ENCODE data around the gene ARHGAP26. TPM values are rescaled to one million over a fixed set of nuclear protein-coding genes. Genes with fewer than 3 reads are reported as not detected.

Gene ARHGAP26
- polyA plus RNA-seq, 4 donors: 7.6 to 31.7 (median 11.5) TPM

GRCh38 chr5:142837081-142837725 is 67.0 kb downstream of the ARHGAP26 start:
- Histone ChIP-seq H3K36me3 (ENCODE audit: control insufficient read depth in 3 of 3, insufficient read depth in 2 of 3, low read depth in 1 of 3, low read length in 3 of 3) (peaks cover 0 to 3% (median 0%) of the 10 kb centered on the region in 3 donors), H3K4me1 (ENCODE audit: control insufficient read depth in 3 of 3, insufficient read depth in 2 of 3, low read depth in 1 of 3, low read length in 2 of 3) (peaks cover 5 to 22% (median 14%) of the 10 kb centered on the region in 3 donors), H3K27me3 (ENCODE audit: control insufficient read depth in 3 of 3, insufficient read depth in 3 of 3, low read length in 3 of 3) (no peaks in the 10 kb centered on the region), H3K9me3 (ENCODE audit: control insufficient read depth in 2 of 2, insufficient read depth in 1 of 2, low read depth in 1 of 2, low read length in 1 of 2) (no peaks in the 10 kb centered on the region), H3K27ac (ENCODE audit: low read depth in 1 of 3, low read length in 2 of 3) (peak overlapping the region in 1 of 3 donors; percentile 8), H3K4me3 (ENCODE audit: low read depth in 1 of 3, low read length in 3 of 3) (no peak overlapping the region)
- 80 to 84% (median 81%) methylated on average over 8 of the region's 8 CpGs for WGBS, 3 donors
- DNase-seq (no peak), FAIRE-seq (no peak)

- DNase-seq (no peak), FAIRE-seq (no peak)
- Histone ChIP-seq H3K4me3 (ENCODE audit: low read depth in 1 of 3, low read length in 3 of 3) (no peak overlapping the region), H3K27me3 (ENCODE audit: control insufficient read depth in 3 of 3, insufficient read depth in 3 of 3, low read length in 3 of 3) (no peaks in the 10 kb centered on the region), H3K9me3 (ENCODE audit: control insufficient read depth in 2 of 2, insufficient read depth in 1 of 2, low read depth in 1 of 2, low read length in 1 of 2) (no peaks in the 10 kb centered on the region), H3K36me3 (ENCODE audit: control insufficient read depth in 3 of 3, insufficient read depth in 2 of 3, low read depth in 1 of 3, low read length in 3 of 3) (peaks cover 0 to 3% (median 0%) of the 10 kb centered on the region in 3 donors), H3K27ac (ENCODE audit: low read depth in 1 of 3, low read length in 2 of 3) (no peak overlapping the region), H3K4me1 (ENCODE audit: control insufficient read depth in 3 of 3, insufficient read depth in 2 of 3, low read depth in 1 of 3, low read length in 2 of 3) (peaks cover 2 to 13% (median 8%) of the 10 kb centered on the region in 3 donors)
- WGBS, 3 donors: 74 to 77% (median 76%) methylated on average over 5 of the region's 5 CpGs
Measured at GRCh38 chr5:142838845-142839244, 68.7 kb downstream of the ARHGAP26 start.

- no peak overlapping the region for H3K4me3 ChIP-seq (ENCODE audit: low read depth in 1 of 3, low read length in 3 of 3)
- FAIRE-seq: no peak
- WGBS, 3 donors: 61 to 66% (median 61%) methylated on average over 6 of the region's 6 CpGs
- no peaks in the 10 kb centered on the region for H3K9me3 ChIP-seq (ENCODE audit: control insufficient read depth in 2 of 2, insufficient read depth in 1 of 2, low read depth in 1 of 2, low read length in 1 of 2)
- H3K27me3 ChIP-seq (ENCODE audit: control insufficient read depth in 3 of 3, insufficient read depth in 3 of 3, low read length in 3 of 3): no peaks in the 10 kb centered on the region
- peaks cover 0 to 4% (median 0%) of the 10 kb centered on the region in 3 donors for H3K36me3 ChIP-seq (ENCODE audit: control insufficient read depth in 3 of 3, insufficient read depth in 2 of 3, low read depth in 1 of 3, low read length in 3 of 3)
- H3K4me1 ChIP-seq (ENCODE audit: control insufficient read depth in 3 of 3, insufficient read depth in 2 of 3, low read depth in 1 of 3, low read length in 2 of 3): peaks cover 1 to 11% (median 3%) of the 10 kb centered on the region in 3 donors
- no peak for DNase-seq
- peak overlapping the region in 1 of 3 donors; percentile 47 for H3K27ac ChIP-seq (ENCODE audit: low read depth in 1 of 3, low read length in 2 of 3)
Measured at GRCh38 chr5:142839711-142840346, 69.7 kb downstream of the ARHGAP26 start.

- no peak overlapping the region for H3K4me3 ChIP-seq (ENCODE audit: low read depth in 1 of 3, low read length in 3 of 3)
- DNase-seq (no peak), FAIRE-seq (no peak)
- H3K36me3 ChIP-seq (ENCODE audit: control insufficient read depth in 3 of 3, insufficient read depth in 2 of 3, low read depth in 1 of 3, low read length in 3 of 3): peaks cover 0 to 5% (median 0%) of the 10 kb centered on the region in 3 donors
- peaks cover 4 to 18% (median 5%) of the 10 kb centered on the region in 3 donors for H3K4me1 ChIP-seq (ENCODE audit: control insufficient read depth in 3 of 3, insufficient read depth in 2 of 3, low read depth in 1 of 3, low read length in 2 of 3)
- peak overlapping the region in 1 of 3 donors; percentile 30 for H3K27ac ChIP-seq (ENCODE audit: low read depth in 1 of 3, low read length in 2 of 3)
- no peaks in the 10 kb centered on the region for H3K9me3 ChIP-seq (ENCODE audit: control insufficient read depth in 2 of 2, insufficient read depth in 1 of 2, low read depth in 1 of 2, low read length in 1 of 2)
- 84 to 95% (median 94%) methylated on average over 2 of the region's 2 CpGs for WGBS, 3 donors
- no peaks in the 10 kb centered on the region for H3K27me3 ChIP-seq (ENCODE audit: control insufficient read depth in 3 of 3, insufficient read depth in 3 of 3, low read length in 3 of 3)
Measured at GRCh38 chr5:142840575-142840974, 70.4 kb downstream of the ARHGAP26 start.

GRCh38 chr5:142841511-142842265 is 71.5 kb downstream of the ARHGAP26 start:
- Histone ChIP-seq H3K27me3 (ENCODE audit: control insufficient read depth in 3 of 3, insufficient read depth in 3 of 3, low read length in 3 of 3) (no peaks in the 10 kb centered on the region), H3K36me3 (ENCODE audit: control insufficient read depth in 3 of 3, insufficient read depth in 2 of 3, low read depth in 1 of 3, low read length in 3 of 3) (peaks cover 0 to 5% (median 0%) of the 10 kb centered on the region in 3 donors), H3K4me1 (ENCODE audit: control insufficient read depth in 3 of 3, insufficient read depth in 2 of 3, low read depth in 1 of 3, low read length in 2 of 3) (peaks cover 5 to 27% (median 14%) of the 10 kb centered on the region in 3 donors), H3K9me3 (ENCODE audit: control insufficient read depth in 2 of 2, insufficient read depth in 1 of 2, low read depth in 1 of 2, low read length in 1 of 2) (no peaks in the 10 kb centered on the region), H3K4me3 (ENCODE audit: low read depth in 1 of 3, low read length in 3 of 3) (no peak overlapping the region), H3K27ac (ENCODE audit: low read depth in 1 of 3, low read length in 2 of 3) (no peak overlapping the region)
- DNase-seq (no peak), FAIRE-seq (no peak)
- WGBS, 3 donors: 74 to 92% (median 92%) methylated on average over 6 of the region's 6 CpGs

GRCh38 chr5:142842994-142843905 is 73.1 kb downstream of the ARHGAP26 start:
- Histone ChIP-seq H3K36me3 (ENCODE audit: control insufficient read depth in 3 of 3, insufficient read depth in 2 of 3, low read depth in 1 of 3, low read length in 3 of 3) (peaks cover 0 to 5% (median 0%) of the 10 kb centered on the region in 3 donors), H3K27me3 (ENCODE audit: control insufficient read depth in 3 of 3, insufficient read depth in 3 of 3, low read length in 3 of 3) (no peaks in the 10 kb centered on the region), H3K27ac (ENCODE audit: low read depth in 1 of 3, low read length in 2 of 3) (no peak overlapping the region), H3K4me1 (ENCODE audit: control insufficient read depth in 3 of 3, insufficient read depth in 2 of 3, low read depth in 1 of 3, low read length in 2 of 3) (peaks cover 5 to 21% (median 14%) of the 10 kb centered on the region in 3 donors), H3K4me3 (ENCODE audit: low read depth in 1 of 3, low read length in 3 of 3) (no peak overlapping the region), H3K9me3 (ENCODE audit: control insufficient read depth in 2 of 2, insufficient read depth in 1 of 2, low read depth in 1 of 2, low read length in 1 of 2) (no peaks in the 10 kb centered on the region)
- 49 to 63% (median 58%) methylated on average over 6 of the region's 6 CpGs for WGBS, 3 donors
- FAIRE-seq (no peak), DNase-seq (no peak)

GRCh38 chr5:142844866-142845265 is 74.7 kb downstream of the ARHGAP26 start:
- H3K4me1 ChIP-seq (ENCODE audit: control insufficient read depth in 3 of 3, insufficient read depth in 2 of 3, low read depth in 1 of 3, low read length in 2 of 3): peaks cover 7 to 20% (median 14%) of the 10 kb centered on the region in 3 donors

More at GRCh38 chr5:142844866-142845265, 74.7 kb downstream of the ARHGAP26 start:
- H3K27me3 ChIP-seq (ENCODE audit: control insufficient read depth in 3 of 3, insufficient read depth in 3 of 3, low read length in 3 of 3): no peaks in the 10 kb centered on the region
- peaks cover 0 to 5% (median 0%) of the 10 kb centered on the region in 3 donors for H3K36me3 ChIP-seq (ENCODE audit: control insufficient read depth in 3 of 3, insufficient read depth in 2 of 3, low read depth in 1 of 3, low read length in 3 of 3)
- H3K4me3 ChIP-seq (ENCODE audit: low read depth in 1 of 3, low read length in 3 of 3): no peak overlapping the region
- WGBS, 3 donors: 65 to 69% (median 68%) methylated on average over 7 of the region's 7 CpGs
- no peak for DNase-seq
- FAIRE-seq: no peak
- H3K9me3 ChIP-seq (ENCODE audit: control insufficient read depth in 2 of 2, insufficient read depth in 1 of 2, low read depth in 1 of 2, low read length in 1 of 2): no peaks in the 10 kb centered on the region
- peak overlapping the region; percentile 41 to 75 (median 52) for H3K27ac ChIP-seq (ENCODE audit: low read depth in 1 of 3, low read length in 2 of 3)
